GM21528 (cell line): ENCODE measurements around the gene GNPDA2.
A peak's percentile ranks its signal among the peaks of the same experiment; 100 is the strongest.
"Not testable (repeated sequence)": the region's sequence is repeated elsewhere in the genome, so short reads cannot be mapped to it uniquely, and the experiment has no call there.

ENCODE experiments used
- ATAC-seq: cut with Tn5 transposase; IDR thresholded peaks from one replicate; pipeline ENCODE4 v1.9.1; 2021; ENCODE audit warnings: mild to moderate bottlenecking, moderate library complexity; ENCODE audit not compliant: unreplicated experiment, low FRiP score

The GNPDA2 gene

GRCh38 chr4:44726038-44726871 lies at the start of gene GNPDA2:
GNPDA2 (minus strand) TSS chr4:44726556; CDS start chr4:44722207, 4,349 bp downstream.
- ATAC-seq: peak; percentile 93

GRCh38 chr4:44772340-44772739 lies 46.0 kb upstream of the GNPDA2 start:
- no peak for ATAC-seq

- ATAC-seq: no peak
Observed at GRCh38 chr4:44771789-44772188, 45.4 kb upstream of the GNPDA2 start.

- no peak for ATAC-seq
Observed at GRCh38 chr4:44766453-44766852, 40.1 kb upstream of the GNPDA2 start.

GRCh38 chr4:44765116-44765515 lies 38.8 kb upstream of the GNPDA2 start:
- ATAC-seq: no peak

- ATAC-seq: no peak
Observed at GRCh38 chr4:44761306-44761705, 35.0 kb upstream of the GNPDA2 start.

GRCh38 chr4:44760142-44760898 lies 34.0 kb upstream of the GNPDA2 start:
- ATAC-seq: peak; percentile 71

GRCh38 chr4:44756559-44756958 lies 30.2 kb upstream of the GNPDA2 start:
- ATAC-seq: no peak

- ATAC-seq: no peak
Observed at GRCh38 chr4:44740201-44740600, 13.8 kb upstream of the GNPDA2 start.

- peak; percentile 77 for ATAC-seq
Observed at GRCh38 chr4:44738615-44739014, 12.3 kb upstream of the GNPDA2 start.

GRCh38 chr4:44736900-44737299 lies 10.5 kb upstream of the GNPDA2 start:
- ATAC-seq: no peak

- not testable (repeated sequence) for ATAC-seq
Observed at GRCh38 chr4:44728694-44729093, 2.3 kb upstream of the GNPDA2 start.

- ATAC-seq: no peak
Observed at GRCh38 chr4:44727471-44727870, 1.1 kb upstream of the GNPDA2 start.

- ATAC-seq: no peak
Observed at GRCh38 chr4:44725726-44726037, 674 bp downstream of the GNPDA2 start.

GRCh38 chr4:44725166-44725565 lies 1.2 kb downstream of the GNPDA2 start:
- no peak for ATAC-seq

GRCh38 chr4:44722001-44722400 lies 4.4 kb downstream of the GNPDA2 start:
- no peak for ATAC-seq

GRCh38 chr4:44720371-44720770 lies 6.0 kb downstream of the GNPDA2 start:
- ATAC-seq: no peak

- no peak for ATAC-seq
Observed at GRCh38 chr4:44716597-44716996, 9.8 kb downstream of the GNPDA2 start.

GRCh38 chr4:44713125-44713524 lies 13.2 kb downstream of the GNPDA2 start:
- no peak for ATAC-seq

GRCh38 chr4:44704673-44705072 lies 21.7 kb downstream of the GNPDA2 start:
- no peak for ATAC-seq

- no peak for ATAC-seq
Observed at GRCh38 chr4:44701037-44701436, 25.3 kb downstream of the GNPDA2 start.

GRCh38 chr4:44700427-44700826 lies 25.9 kb downstream of the GNPDA2 start:
- ATAC-seq: no peak
